Breast epithelium (tissue), 3 donors: ENCODE data around the gene PRR20G.

Source experiments
- POLR2AphosphoS5 ChIP-seq, 3 donors: sonication (generic); formaldehyde crosslinking; IDR thresholded peaks; one replicate each; pipeline ENCODE4 v1.6.1; 2017; ENCODE audit warnings: antibody characterized with exemption in 3 of 3
- TF ChIP-seq, protein P1 (sequence below), 3 donors: fragments of 450-650 bp; IDR thresholded peaks; one replicate each; pipeline ENCODE4 v1.5.1; 2016 to 2017; ENCODE audit warnings: antibody characterized with exemption in 3 of 3, mild to moderate bottlenecking in 3 of 3, moderate library complexity in 3 of 3

DNA sequence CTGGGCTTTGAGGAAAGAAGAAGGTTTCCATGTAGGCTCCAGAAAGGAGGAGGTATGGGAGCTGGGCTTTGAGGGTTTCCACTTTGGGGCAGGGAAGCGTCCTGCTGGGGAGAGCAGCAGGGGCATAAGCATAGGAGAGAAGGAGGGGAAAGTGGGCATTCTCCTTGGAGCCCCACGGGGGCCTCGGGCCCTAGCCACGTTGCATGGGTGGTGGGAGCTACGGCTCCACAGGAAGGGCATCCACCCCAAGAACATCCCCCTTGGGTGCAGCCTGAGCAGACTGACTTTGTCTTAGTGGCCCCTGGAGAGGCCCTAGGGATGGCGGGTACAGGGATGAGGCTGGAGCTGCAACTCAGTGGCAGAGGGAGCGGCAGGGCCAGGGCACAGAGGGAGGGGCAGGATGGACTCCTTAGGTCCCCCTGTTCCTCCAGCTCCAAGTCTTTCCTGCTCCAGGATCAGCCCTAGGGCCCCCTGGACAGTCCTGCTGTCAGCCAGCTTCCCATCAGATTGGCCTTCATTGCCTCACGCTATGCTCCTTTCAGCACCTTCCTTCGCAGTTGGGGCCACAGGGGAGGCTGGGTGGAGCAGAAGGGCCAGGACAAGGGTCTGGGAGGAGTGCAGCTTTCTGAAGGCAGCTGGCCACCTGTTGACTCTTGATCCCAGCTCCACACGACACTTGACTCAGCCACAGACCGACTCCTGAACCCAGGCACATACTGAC, 22.9 kb downstream of the PRR20G start:
- TF ChIP-seq, protein P1, sequence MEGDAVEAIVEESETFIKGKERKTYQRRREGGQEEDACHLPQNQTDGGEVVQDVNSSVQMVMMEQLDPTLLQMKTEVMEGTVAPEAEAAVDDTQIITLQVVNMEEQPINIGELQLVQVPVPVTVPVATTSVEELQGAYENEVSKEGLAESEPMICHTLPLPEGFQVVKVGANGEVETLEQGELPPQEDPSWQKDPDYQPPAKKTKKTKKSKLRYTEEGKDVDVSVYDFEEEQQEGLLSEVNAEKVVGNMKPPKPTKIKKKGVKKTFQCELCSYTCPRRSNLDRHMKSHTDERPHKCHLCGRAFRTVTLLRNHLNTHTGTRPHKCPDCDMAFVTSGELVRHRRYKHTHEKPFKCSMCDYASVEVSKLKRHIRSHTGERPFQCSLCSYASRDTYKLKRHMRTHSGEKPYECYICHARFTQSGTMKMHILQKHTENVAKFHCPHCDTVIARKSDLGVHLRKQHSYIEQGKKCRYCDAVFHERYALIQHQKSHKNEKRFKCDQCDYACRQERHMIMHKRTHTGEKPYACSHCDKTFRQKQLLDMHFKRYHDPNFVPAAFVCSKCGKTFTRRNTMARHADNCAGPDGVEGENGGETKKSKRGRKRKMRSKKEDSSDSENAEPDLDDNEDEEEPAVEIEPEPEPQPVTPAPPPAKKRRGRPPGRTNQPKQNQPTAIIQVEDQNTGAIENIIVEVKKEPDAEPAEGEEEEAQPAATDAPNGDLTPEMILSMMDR (IDR thresholded peaks at IDR 0.05), result no peak
- TF ChIP-seq POLR2AphosphoS5 (IDR thresholded peaks at IDR 0.05), result no peak
